Measurements from ENCODE around the gene AGAP1. TPM values are rescaled to one million over a fixed set of nuclear protein-coding genes. Genes with fewer than 3 reads are reported as not detected.

Gene AGAP1
- total RNA-seq, 3 donors from 2014 or later (not counting 1 experiment from before 2014, with no cell fraction given): 42.0 to 56.4 (median 45.7) TPM

- no peak overlapping the region for H3K4me3 Mint-ChIP-seq
- Histone ChIP-seq H3K4me1 (ENCODE audit: control insufficient read depth, insufficient read depth, low read length) (no peaks in the 10 kb centered on the region), H3K9me3 (ENCODE audit: control insufficient read depth, insufficient read depth, low read length) (no peaks in the 10 kb centered on the region), H3K36me3 (ENCODE audit: control insufficient read depth, insufficient read depth, low read length) (no peaks in the 10 kb centered on the region), H3K27ac (ENCODE audit: low read length) (no peak overlapping the region), H3K27me3 (ENCODE audit: control insufficient read depth, insufficient read depth, low read length) (no peaks in the 10 kb centered on the region), H3K4me3 (ENCODE audit: low read length) (no peak overlapping the region)
- 90% methylated on average over 13 of the region's 13 CpGs for WGBS (ENCODE audit: insufficient coverage)
- ATAC-seq: no peak
- intact Hi-C loops (cut with micrococcal nuclease): no loop called here
- no peak for DNase-seq
- no peaks in the 10 kb centered on the region for H3K36me3 Mint-ChIP-seq
- no peak for TF ChIP-seq CTCF (IDR thresholded peaks at IDR 0.05)
- peaks cover 5 to 13% of the 10 kb centered on the region in 2 donors for H3K4me1 Mint-ChIP-seq
- no peaks in the 10 kb centered on the region for H3K9me3 Mint-ChIP-seq
- no peak overlapping the region for H3K27ac Mint-ChIP-seq
- H3K27me3 Mint-ChIP-seq (ENCODE audit: low read depth in 2 of 2): no peaks in the 10 kb centered on the region
Measured at GRCh38 chr2:235842941-235843340, 349.1 kb downstream of the AGAP1 start.

GRCh38 chr2:235843591-235844395 lies 349.9 kb downstream of the AGAP1 start:
- TF ChIP-seq CTCF (IDR thresholded peaks at IDR 0.05): no peak
- ATAC-seq (no peak), DNase-seq (no peak)
- Histone ChIP-seq H3K36me3 (ENCODE audit: control insufficient read depth, insufficient read depth, low read length) (no peaks in the 10 kb centered on the region), H3K27me3 (ENCODE audit: control insufficient read depth, insufficient read depth, low read length) (no peaks in the 10 kb centered on the region), H3K9me3 (ENCODE audit: control insufficient read depth, insufficient read depth, low read length) (no peaks in the 10 kb centered on the region), H3K27ac (ENCODE audit: low read length) (no peak overlapping the region), H3K4me3 (ENCODE audit: low read length) (no peak overlapping the region), H3K4me1 (ENCODE audit: control insufficient read depth, insufficient read depth, low read length) (no peaks in the 10 kb centered on the region)
- intact Hi-C loops (cut with micrococcal nuclease): no loop called here
- Mint-ChIP-seq H3K4me3 (no peak overlapping the region), H3K36me3 (no peaks in the 10 kb centered on the region), H3K4me1 (peaks cover 5 to 13% of the 10 kb centered on the region in 2 donors), H3K27me3 (ENCODE audit: low read depth in 2 of 2) (no peaks in the 10 kb centered on the region), H3K27ac (no peak overlapping the region), H3K9me3 (no peaks in the 10 kb centered on the region)
- WGBS (ENCODE audit: insufficient coverage): 85% methylated on average over 11 of the region's 12 CpGs

GRCh38 chr2:235844561-235844960 lies 350.7 kb downstream of the AGAP1 start:
- 88% methylated on average over 8 of the region's 8 CpGs for WGBS (ENCODE audit: insufficient coverage)
- H3K4me3 Mint-ChIP-seq: no peak overlapping the region
- no peaks in the 10 kb centered on the region for H3K36me3 ChIP-seq (ENCODE audit: control insufficient read depth, insufficient read depth, low read length)
- H3K4me1 ChIP-seq (ENCODE audit: control insufficient read depth, insufficient read depth, low read length): no peaks in the 10 kb centered on the region
- no peaks in the 10 kb centered on the region for H3K27me3 Mint-ChIP-seq (ENCODE audit: low read depth in 2 of 2)
- intact Hi-C loops (cut with micrococcal nuclease): no loop called here
- no peak for TF ChIP-seq CTCF (IDR thresholded peaks at IDR 0.05)
- H3K9me3 ChIP-seq (ENCODE audit: control insufficient read depth, insufficient read depth, low read length): no peaks in the 10 kb centered on the region
- H3K9me3 Mint-ChIP-seq: no peaks in the 10 kb centered on the region
- no peaks in the 10 kb centered on the region for H3K27me3 ChIP-seq (ENCODE audit: control insufficient read depth, insufficient read depth, low read length)
- H3K27ac Mint-ChIP-seq: no peak overlapping the region
- H3K27ac ChIP-seq (ENCODE audit: low read length): no peak overlapping the region
- no peak for ATAC-seq
- no peak overlapping the region for H3K4me3 ChIP-seq (ENCODE audit: low read length)
- H3K36me3 Mint-ChIP-seq: no peaks in the 10 kb centered on the region
- H3K4me1 Mint-ChIP-seq: peaks cover 5 to 14% of the 10 kb centered on the region in 2 donors
- no peak for DNase-seq

- H3K4me1 Mint-ChIP-seq: peaks cover 11 to 18% of the 10 kb centered on the region in 2 donors
- ATAC-seq (no peak), DNase-seq (no peak)
- H3K36me3 ChIP-seq (ENCODE audit: control insufficient read depth, insufficient read depth, low read length): no peaks in the 10 kb centered on the region
- no peaks in the 10 kb centered on the region for H3K4me1 ChIP-seq (ENCODE audit: control insufficient read depth, insufficient read depth, low read length)
- no peaks in the 10 kb centered on the region for H3K9me3 ChIP-seq (ENCODE audit: control insufficient read depth, insufficient read depth, low read length)
- no peaks in the 10 kb centered on the region for H3K36me3 Mint-ChIP-seq
- H3K27ac ChIP-seq (ENCODE audit: low read length): no peak overlapping the region
- H3K4me3 ChIP-seq (ENCODE audit: low read length): no peak overlapping the region
- no peaks in the 10 kb centered on the region for H3K9me3 Mint-ChIP-seq
- no peak overlapping the region for H3K4me3 Mint-ChIP-seq
- no peak for TF ChIP-seq CTCF (IDR thresholded peaks at IDR 0.05)
- WGBS (ENCODE audit: insufficient coverage): 78% methylated on average over 6 of the region's 6 CpGs
- H3K27me3 Mint-ChIP-seq (ENCODE audit: low read depth in 2 of 2): no peaks in the 10 kb centered on the region
- intact Hi-C loops (cut with micrococcal nuclease): no loop called here
- no peak overlapping the region for H3K27ac Mint-ChIP-seq
- H3K27me3 ChIP-seq (ENCODE audit: control insufficient read depth, insufficient read depth, low read length): no peaks in the 10 kb centered on the region
Measured at GRCh38 chr2:235845245-235845644, 351.4 kb downstream of the AGAP1 start.

Measured in natural killer cell (primary cell).